Astrocyte (in vitro differentiated cells and primary cell): Measurements from ENCODE around the gene MFNG.

ENCODE experiments used
- EZH2 ChIP-seq: IDR thresholded peaks from 2 replicates; pipeline ENCODE4 v1.6.1; 2012; ENCODE audit warnings: mild to moderate bottlenecking, low read length, inconsistent platforms; ENCODE audit not compliant: insufficient read depth
- TF ChIP-seq, protein P1 (sequence below): IDR thresholded peaks from 2 replicates; pipeline ENCODE4 v1.5.1; 2011; ENCODE audit warnings: low read depth, mild to moderate bottlenecking, inconsistent platforms, low read length, moderate library complexity; ENCODE audit not compliant: insufficient read depth

DNA sequence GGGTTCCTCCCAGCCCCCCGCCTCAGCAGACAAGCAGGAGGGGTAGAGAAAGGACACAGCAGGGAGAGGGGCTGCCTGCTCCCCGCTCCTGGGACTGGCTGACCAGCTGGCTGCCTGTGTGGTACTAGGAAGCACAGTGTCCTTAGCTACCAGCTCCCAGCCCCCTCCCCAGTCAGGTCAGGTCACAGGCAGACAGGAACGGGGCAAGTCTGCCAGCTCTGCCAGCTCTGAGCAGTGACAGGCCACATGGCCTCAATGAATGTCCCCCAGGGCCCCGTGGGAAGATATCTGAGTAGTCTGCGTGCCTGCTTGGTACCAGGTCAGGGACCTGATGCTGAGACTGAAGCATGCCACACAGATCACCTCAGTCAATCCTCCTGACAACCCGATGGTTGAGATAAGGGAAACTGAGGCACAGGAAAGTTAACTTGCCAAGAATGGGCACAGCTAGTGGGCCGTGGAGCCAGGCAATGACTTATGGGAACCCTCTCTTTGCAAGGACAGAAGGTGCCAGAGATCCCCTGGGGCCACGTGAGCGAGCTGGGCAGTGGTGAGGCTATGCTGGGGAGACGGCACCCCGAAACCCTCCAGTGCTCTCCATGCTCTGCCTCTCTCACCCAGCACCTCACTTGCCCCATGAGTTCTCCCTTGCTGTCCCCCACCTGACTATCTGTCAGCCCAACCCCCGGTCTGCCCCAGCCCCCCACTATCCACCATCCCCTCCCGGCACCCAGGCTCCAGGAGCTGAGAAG, 13.8 kb upstream of the MFNG start:
- TF ChIP-seq, protein P1, sequence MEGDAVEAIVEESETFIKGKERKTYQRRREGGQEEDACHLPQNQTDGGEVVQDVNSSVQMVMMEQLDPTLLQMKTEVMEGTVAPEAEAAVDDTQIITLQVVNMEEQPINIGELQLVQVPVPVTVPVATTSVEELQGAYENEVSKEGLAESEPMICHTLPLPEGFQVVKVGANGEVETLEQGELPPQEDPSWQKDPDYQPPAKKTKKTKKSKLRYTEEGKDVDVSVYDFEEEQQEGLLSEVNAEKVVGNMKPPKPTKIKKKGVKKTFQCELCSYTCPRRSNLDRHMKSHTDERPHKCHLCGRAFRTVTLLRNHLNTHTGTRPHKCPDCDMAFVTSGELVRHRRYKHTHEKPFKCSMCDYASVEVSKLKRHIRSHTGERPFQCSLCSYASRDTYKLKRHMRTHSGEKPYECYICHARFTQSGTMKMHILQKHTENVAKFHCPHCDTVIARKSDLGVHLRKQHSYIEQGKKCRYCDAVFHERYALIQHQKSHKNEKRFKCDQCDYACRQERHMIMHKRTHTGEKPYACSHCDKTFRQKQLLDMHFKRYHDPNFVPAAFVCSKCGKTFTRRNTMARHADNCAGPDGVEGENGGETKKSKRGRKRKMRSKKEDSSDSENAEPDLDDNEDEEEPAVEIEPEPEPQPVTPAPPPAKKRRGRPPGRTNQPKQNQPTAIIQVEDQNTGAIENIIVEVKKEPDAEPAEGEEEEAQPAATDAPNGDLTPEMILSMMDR = no peak
- no peak for TF ChIP-seq EZH2
